ENCODE results near the gene TMEM150B. TPM values are rescaled to one million over a fixed set of nuclear protein-coding genes. Genes with fewer than 3 reads are reported as not detected.

Gene TMEM150B
- total RNA-seq, 1 experiment from 2014 or later, result not detected

- ChIA-PET POLR2A (no interaction called here), CTCF (interaction anchor here (1.2 kb wide), 1 partner anchor 45 kb away, joined by 3 read pairs; no protein-coding TSS in a partner anchor), RAD21 (ENCODE audit: low non-redundant PET in 1 of 2, low total read pairs in 2 of 2, uncharacterized antibody in 2 of 2, unreplicated experiment in 2 of 2) (no interaction called here)
- H4K20me1 ChIP-seq (ENCODE audit: insufficient read depth), result no peaks in the 10 kb centered on the region
- H3K27ac ChIP-seq (ENCODE audit: low read depth, low read length), result peak overlapping the region; percentile 31; the same call in 1 of the 2 replicates
- no peaks in the 10 kb centered on the region for H3K9me2 ChIP-seq (ENCODE audit: insufficient read depth)
- TF ChIP-seq EGR1 (IDR thresholded peaks at IDR 0.05; ENCODE audit: low read depth), result no peak
- no peak for TF ChIP-seq ELF1 (IDR thresholded peaks at IDR 0.05; ENCODE audit: borderline replicate concordance, low read depth)
- TF ChIP-seq, protein P1, sequence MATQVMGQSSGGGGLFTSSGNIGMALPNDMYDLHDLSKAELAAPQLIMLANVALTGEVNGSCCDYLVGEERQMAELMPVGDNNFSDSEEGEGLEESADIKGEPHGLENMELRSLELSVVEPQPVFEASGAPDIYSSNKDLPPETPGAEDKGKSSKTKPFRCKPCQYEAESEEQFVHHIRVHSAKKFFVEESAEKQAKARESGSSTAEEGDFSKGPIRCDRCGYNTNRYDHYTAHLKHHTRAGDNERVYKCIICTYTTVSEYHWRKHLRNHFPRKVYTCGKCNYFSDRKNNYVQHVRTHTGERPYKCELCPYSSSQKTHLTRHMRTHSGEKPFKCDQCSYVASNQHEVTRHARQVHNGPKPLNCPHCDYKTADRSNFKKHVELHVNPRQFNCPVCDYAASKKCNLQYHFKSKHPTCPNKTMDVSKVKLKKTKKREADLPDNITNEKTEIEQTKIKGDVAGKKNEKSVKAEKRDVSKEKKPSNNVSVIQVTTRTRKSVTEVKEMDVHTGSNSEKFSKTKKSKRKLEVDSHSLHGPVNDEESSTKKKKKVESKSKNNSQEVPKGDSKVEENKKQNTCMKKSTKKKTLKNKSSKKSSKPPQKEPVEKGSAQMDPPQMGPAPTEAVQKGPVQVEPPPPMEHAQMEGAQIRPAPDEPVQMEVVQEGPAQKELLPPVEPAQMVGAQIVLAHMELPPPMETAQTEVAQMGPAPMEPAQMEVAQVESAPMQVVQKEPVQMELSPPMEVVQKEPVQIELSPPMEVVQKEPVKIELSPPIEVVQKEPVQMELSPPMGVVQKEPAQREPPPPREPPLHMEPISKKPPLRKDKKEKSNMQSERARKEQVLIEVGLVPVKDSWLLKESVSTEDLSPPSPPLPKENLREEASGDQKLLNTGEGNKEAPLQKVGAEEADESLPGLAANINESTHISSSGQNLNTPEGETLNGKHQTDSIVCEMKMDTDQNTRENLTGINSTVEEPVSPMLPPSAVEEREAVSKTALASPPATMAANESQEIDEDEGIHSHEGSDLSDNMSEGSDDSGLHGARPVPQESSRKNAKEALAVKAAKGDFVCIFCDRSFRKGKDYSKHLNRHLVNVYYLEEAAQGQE (IDR thresholded peaks at IDR 0.05; ENCODE audit: low read depth), result no peak
- no peak for TF ChIP-seq ZNF274 (IDR thresholded peaks at IDR 0.05; ENCODE audit: low read depth, low read length)
- no peak for TF ChIP-seq MAX (IDR thresholded peaks at IDR 0.05)
- no peak for TF ChIP-seq JUND (IDR thresholded peaks at IDR 0.05)
- no peak for TF ChIP-seq YY1 (IDR thresholded peaks at IDR 0.05; ENCODE audit: extremely low read depth, insufficient replicate concordance, low read depth, low read length)
- no peak for TF ChIP-seq CTCF (IDR thresholded peaks at IDR 0.05 in 2 of 3, conservative IDR thresholded peaks at IDR 0.05 in 1 of 3; ENCODE audit: borderline replicate concordance in 1 of 3, insufficient read depth in 1 of 3, low read depth in 2 of 3, low read length in 2 of 3)
- no peak for TF ChIP-seq POLR2AphosphoS5 (IDR thresholded peaks at IDR 0.05; ENCODE audit: low read depth, low read length)
- TF ChIP-seq, protein P2, sequence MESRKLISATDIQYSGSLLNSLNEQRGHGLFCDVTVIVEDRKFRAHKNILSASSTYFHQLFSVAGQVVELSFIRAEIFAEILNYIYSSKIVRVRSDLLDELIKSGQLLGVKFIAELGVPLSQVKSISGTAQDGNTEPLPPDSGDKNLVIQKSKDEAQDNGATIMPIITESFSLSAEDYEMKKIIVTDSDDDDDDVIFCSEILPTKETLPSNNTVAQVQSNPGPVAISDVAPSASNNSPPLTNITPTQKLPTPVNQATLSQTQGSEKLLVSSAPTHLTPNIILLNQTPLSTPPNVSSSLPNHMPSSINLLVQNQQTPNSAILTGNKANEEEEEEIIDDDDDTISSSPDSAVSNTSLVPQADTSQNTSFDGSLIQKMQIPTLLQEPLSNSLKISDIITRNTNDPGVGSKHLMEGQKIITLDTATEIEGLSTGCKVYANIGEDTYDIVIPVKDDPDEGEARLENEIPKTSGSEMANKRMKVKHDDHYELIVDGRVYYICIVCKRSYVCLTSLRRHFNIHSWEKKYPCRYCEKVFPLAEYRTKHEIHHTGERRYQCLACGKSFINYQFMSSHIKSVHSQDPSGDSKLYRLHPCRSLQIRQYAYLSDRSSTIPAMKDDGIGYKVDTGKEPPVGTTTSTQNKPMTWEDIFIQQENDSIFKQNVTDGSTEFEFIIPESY (IDR thresholded peaks at IDR 0.05; ENCODE audit: extremely low read depth, insufficient replicate concordance, low read length), result no peak
- no peak for TF ChIP-seq CBX3 (IDR thresholded peaks at IDR 0.05; ENCODE audit: low read depth)
- TF ChIP-seq CEBPB (IDR thresholded peaks at IDR 0.05; ENCODE audit: low read depth), result no peak
- H3K9me3 ChIP-seq (ENCODE audit: control insufficient read depth in 1 of 2, insufficient read depth in 1 of 2, low read depth in 1 of 2, low read length in 2 of 2), result no peaks in the 10 kb centered on the region
- H3K9ac ChIP-seq (ENCODE audit: low read length), result no peak overlapping the region
- no peak for DNase-seq (ENCODE audit: low read depth, low spot score)
- intact Hi-C loops (cut with micrococcal nuclease), result no loop called here
- BruUV-seq (replicated peaks), result no TSS peak
- H3K36me3 ChIP-seq (ENCODE audit: control insufficient read depth in 1 of 2, insufficient read depth in 2 of 2, low read length in 2 of 2), result peaks cover 4 to 5% of the 10 kb centered on the region in 2 experiments; a peak in 3 of 4 replicates
- ATAC-seq, result no peak
- no peak overlapping the region for H2AFZ ChIP-seq (ENCODE audit: low read depth, low read length, poor library complexity, severe bottlenecking)
- H3K27me3 ChIP-seq (ENCODE audit: insufficient read depth, low read length), result no peaks in the 10 kb centered on the region
- peak overlapping the region; percentile 17; the same call in 1 of the 2 replicates for H3K4me2 ChIP-seq (ENCODE audit: low read length)
- no peaks in the 10 kb centered on the region for H3K79me2 ChIP-seq (ENCODE audit: insufficient read depth, low read length)
- no peak overlapping the region for H3K4me3 ChIP-seq (replicated peaks in 1 of 2; ENCODE audit: low read depth in 1 of 2, low read length in 2 of 2)
- H3K4me1 ChIP-seq (ENCODE audit: control insufficient read depth in 1 of 2, insufficient read depth in 2 of 2, low read length in 2 of 2), result peaks cover 10 to 30% of the 10 kb centered on the region in 2 experiments; a peak in 3 of 4 replicates
Observed at GRCh38 chr19:55345818-55346724, 20.9 kb upstream of the TMEM150B start.

Measured in HCT116 (cell line).